OCI-LY3 (cell line): ENCODE results near the gene PEX26.

Source experiments
- H2AFZ ChIP-seq: fragments of 200-600, 300-600 bp; shearing (Covaris generic); 2 replicates; pipeline ENCODE4 v1.6.0; 2014; ENCODE audit warnings: antibody characterized with exemption, low read depth, low read length
- H3K27ac ChIP-seq: fragments of 200-600, 300-600 bp; sonication (generic); 2 replicates; pipeline ENCODE4 v1.5.1; 2014; ENCODE audit warnings: mild to moderate bottlenecking, low read length, moderate library complexity, mixed read lengths
- H3K27me3 ChIP-seq: fragments of 200-600, 300-600 bp; sonication (generic); 2 replicates; pipeline ENCODE4 v1.6.1; 2014; ENCODE audit warnings: low read depth, low read length, mixed read lengths
- H3K36me3 ChIP-seq: fragments of 200-600, 300-600 bp; sonication (generic); replicated peaks from 2 replicates; pipeline ENCODE3; 2014; ENCODE audit warnings: low read depth, low read length, mixed read lengths
- H3K4me1 ChIP-seq: fragments of 300-600, 200-600 bp; sonication (generic); 2 replicates; pipeline ENCODE4 v1.6.1; 2014; ENCODE audit warnings: low read length, mixed read lengths
- H3K4me2 ChIP-seq: fragments of 200-600, 300-600 bp; sonication (generic); 2 replicates; pipeline ENCODE4 v1.6.1; 2014; ENCODE audit warnings: low read length, mixed read lengths
- H3K4me3 ChIP-seq: fragments of 300-600, 200-600 bp; sonication (generic); 2 replicates; pipeline ENCODE4 v1.5.1; 2014; ENCODE audit warnings: antibody characterized with exemption, mild to moderate bottlenecking, low read length, moderate library complexity
- H3K79me2 ChIP-seq: fragments of 300-600, 200-600 bp; shearing (Covaris generic); 2 replicates; pipeline ENCODE4 v1.6.1; 2014; ENCODE audit warnings: mild to moderate bottlenecking, low read length, mixed read lengths
- H3K9ac ChIP-seq: fragments of 300-600, 200-600 bp; shearing (Covaris generic); 2 replicates; pipeline ENCODE4 v1.6.0; 2014; ENCODE audit warnings: mild to moderate bottlenecking, low read length, moderate library complexity
- H3K9me3 ChIP-seq: fragments of 200-600, 300-600 bp; shearing (Covaris generic); 2 replicates; pipeline ENCODE4 v1.6.1; 2014; ENCODE audit warnings: low read length, mixed read lengths; ENCODE audit not compliant: insufficient read depth
- H4K20me1 ChIP-seq: fragments of 200-600, 300-600 bp; sonication (generic); 2 replicates; pipeline ENCODE4 v1.6.1; 2016; ENCODE audit warnings: low read length, mixed read lengths; ENCODE audit not compliant: insufficient read depth
- CTCF ChIP-seq: fragments of 200-600, 300-600 bp; sonication (generic); IDR thresholded peaks from 2 replicates; pipeline ENCODE4 v1.5.1; 2014; ENCODE audit warnings: antibody characterized with exemption, low read length, low read depth
- EZH2phosphoT487 ChIP-seq: fragments of 200-600 bp; shearing (Covaris generic); IDR thresholded peaks from 2 replicates; pipeline ENCODE4 v1.6.1; 2018; ENCODE audit warnings: antibody characterized with exemption, mixed run types, low read depth

PEX26 gene

GRCh38 chr22:18077087-18077638 is 627 bp upstream of the PEX26 start:
- Histone ChIP-seq H3K4me3 (peak overlapping the region; percentile 83), H3K4me1 (peaks cover 35% of the 10 kb centered on the region), H3K36me3 (peaks cover 10% of the 10 kb centered on the region), H2AFZ (peak overlapping the region; percentile 65), H3K9ac (peak overlapping the region; percentile 61), H4K20me1 (no peaks in the 10 kb centered on the region), H3K4me2 (peak overlapping the region; percentile 66), H3K79me2 (peaks cover 27% of the 10 kb centered on the region), H3K9me3 (no peaks in the 10 kb centered on the region), H3K27ac (peak overlapping the region; percentile 31), H3K27me3 (no peaks in the 10 kb centered on the region)
- TF ChIP-seq CTCF: no peak
- TF ChIP-seq EZH2phosphoT487: no peak

GRCh38 chr22:18078329-18079041 is 695 bp downstream of the PEX26 start:
- peaks cover 30% of the 10 kb centered on the region for H3K4me1 ChIP-seq
- H3K79me2 ChIP-seq: peaks cover 39% of the 10 kb centered on the region
- peak overlapping the region; percentile 83 for H3K4me3 ChIP-seq
- H4K20me1 ChIP-seq: no peaks in the 10 kb centered on the region
- peak overlapping the region; percentile 75; the same call in 1 of the 2 replicates for H2AFZ ChIP-seq
- no peaks in the 10 kb centered on the region for H3K9me3 ChIP-seq
- H3K9ac ChIP-seq: peak overlapping the region; percentile 81
- H3K27me3 ChIP-seq: no peaks in the 10 kb centered on the region
- H3K4me2 ChIP-seq: peak overlapping the region; percentile 84
- peak overlapping the region; percentile 38 for H3K27ac ChIP-seq
- peaks cover 18% of the 10 kb centered on the region for H3K36me3 ChIP-seq
- TF ChIP-seq EZH2phosphoT487 (no peak), CTCF (peak; percentile 10; the same call in 1 of the 2 replicates)

- Histone ChIP-seq H3K4me2 (no peak overlapping the region), H3K9ac (no peak overlapping the region)
Measured at GRCh38 chr22:18079706-18080233, 2.0 kb downstream of the PEX26 start.

More at GRCh38 chr22:18079706-18080233, 2.0 kb downstream of the PEX26 start:
- no peaks in the 10 kb centered on the region for H3K27me3 ChIP-seq
- H3K9me3 ChIP-seq: no peaks in the 10 kb centered on the region
- H3K4me3 ChIP-seq: no peak overlapping the region
- no peak overlapping the region for H3K27ac ChIP-seq
- H2AFZ ChIP-seq: no peak overlapping the region
- peaks cover 24% of the 10 kb centered on the region for H3K36me3 ChIP-seq
- peaks cover 30% of the 10 kb centered on the region for H3K4me1 ChIP-seq
- no peaks in the 10 kb centered on the region for H4K20me1 ChIP-seq
- no peak for TF ChIP-seq CTCF
- no peak for TF ChIP-seq EZH2phosphoT487
- H3K79me2 ChIP-seq: peaks cover 39% of the 10 kb centered on the region
